NCI-H524 (cell line): Measurements from ENCODE around the gene CD300E.
"Not testable (repeated sequence)": the region's sequence is repeated elsewhere in the genome, so short reads cannot be mapped to it uniquely, and the experiment has no call there.

Experiments used
- DNase-seq, 2 experiments: peaks; one replicate each; lab custom pipeline; 2025; lab: John Stamatoyannopoulos, UW

CD300E gene

GRCh38 chr17:74635418-74635817, 11.9 kb upstream of the CD300E start:
- DNase-seq: peak in 1 of 2 experiments; percentile 30

DNA sequence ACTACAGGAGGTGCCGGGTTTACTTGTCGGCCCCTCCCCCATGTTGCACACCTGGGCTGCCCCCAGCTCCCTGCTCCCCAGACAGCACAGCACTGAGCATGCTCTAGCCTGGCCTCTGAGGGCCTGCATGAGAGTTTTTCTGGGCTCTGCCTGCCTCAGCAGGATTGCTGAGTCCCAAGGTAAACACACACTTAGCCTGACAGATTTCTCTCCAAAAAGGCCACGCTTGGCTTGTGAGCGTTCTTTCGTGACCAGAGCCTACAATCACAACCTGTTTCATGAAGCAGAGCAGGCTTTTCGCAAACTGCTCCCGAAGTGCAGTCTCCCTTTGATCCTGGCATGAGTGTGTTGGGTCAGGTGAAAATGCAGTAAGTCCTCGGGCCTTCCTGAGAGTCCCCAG, 9.8 kb upstream of the CD300E start:
- no peak for DNase-seq

DNA sequence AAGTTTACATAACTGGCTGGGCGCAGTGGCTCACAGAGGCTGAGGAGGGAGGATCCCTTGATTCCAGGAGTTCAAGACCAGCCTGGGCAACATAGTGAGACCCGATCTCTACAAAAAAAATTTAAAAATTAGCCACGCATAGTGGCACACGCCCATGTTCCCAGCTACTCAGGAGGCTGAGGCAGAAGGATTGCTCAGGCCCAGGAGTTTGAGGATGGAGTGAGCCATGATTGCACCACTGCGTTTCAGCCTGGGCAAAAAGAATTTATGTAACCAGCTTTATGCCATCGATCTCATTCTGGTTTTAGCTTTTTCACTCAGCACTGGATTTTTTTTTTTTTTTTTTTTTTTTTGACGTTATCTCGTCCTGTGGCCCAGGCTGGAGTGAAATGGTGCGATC, 9.1 kb upstream of the CD300E start:
- no peak for DNase-seq

DNA sequence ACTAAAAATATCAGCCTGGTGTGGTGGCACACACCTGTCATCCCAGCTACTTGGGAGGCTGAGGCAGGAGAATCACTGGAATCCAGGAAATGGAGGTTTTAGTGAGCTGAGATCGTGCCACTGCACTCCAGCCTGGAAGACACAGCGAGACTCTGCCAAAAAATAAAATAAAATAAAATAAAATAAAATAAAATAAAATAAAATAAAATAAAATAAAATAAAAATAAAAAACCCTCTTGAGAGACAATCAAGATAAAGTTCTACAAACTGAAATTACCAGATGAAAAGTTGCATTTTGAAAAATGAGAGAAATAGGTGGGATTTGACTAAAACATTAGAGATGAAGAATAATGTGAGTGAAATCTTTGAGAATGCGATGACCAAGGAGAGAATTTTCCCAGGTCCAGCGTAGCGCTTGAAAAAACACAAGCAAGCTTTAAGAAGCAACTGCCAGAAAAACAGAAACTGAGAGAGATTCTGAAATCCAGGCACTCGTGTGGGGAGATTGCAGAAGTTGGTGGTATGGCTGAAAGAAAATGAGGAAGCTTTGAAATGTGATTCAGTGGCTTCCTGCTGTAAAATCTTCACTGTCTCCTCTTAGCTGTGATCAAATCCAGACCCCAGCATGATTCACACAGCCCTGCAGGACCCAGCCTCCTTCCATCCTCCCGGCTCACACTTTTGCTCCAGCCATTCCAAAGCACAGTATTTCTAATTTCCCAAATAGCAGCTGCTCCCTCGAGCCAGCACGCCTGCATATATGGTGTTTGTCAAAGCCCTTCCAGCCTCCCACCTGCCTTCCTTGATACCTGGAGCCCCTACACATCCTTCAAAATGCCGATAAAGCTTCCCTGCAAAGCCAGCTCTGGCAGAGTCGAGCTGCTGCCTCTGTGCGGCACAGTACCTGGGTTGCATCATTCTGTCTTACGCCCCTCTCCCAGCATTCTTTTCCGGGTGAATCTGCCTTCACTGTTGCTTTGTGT, 8.2 kb upstream of the CD300E start:
- no peak for DNase-seq

- DNase-seq: not testable (repeated sequence)
Measured at GRCh38 chr17:74630251-74630650, 6.7 kb upstream of the CD300E start.

DNA sequence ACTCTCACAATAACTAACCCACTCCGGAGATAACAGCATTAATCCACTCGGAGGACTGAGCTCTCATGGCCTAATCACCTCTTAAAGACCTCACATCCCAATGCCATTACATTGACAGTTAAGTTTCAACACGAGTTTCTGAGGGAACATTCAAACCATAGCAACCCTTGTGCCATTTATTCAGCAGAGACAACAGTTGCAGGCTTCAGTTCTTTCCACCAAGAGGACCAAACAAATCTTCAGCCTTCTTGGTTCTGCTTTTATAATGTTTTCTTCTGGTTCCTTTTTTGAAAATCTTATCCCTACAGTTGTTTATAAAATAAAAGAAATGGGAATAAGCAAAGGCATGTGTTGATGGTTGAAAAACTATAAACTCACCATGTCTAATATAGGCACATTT, 2.1 kb upstream of the CD300E start:
- DNase-seq: no peak

DNA sequence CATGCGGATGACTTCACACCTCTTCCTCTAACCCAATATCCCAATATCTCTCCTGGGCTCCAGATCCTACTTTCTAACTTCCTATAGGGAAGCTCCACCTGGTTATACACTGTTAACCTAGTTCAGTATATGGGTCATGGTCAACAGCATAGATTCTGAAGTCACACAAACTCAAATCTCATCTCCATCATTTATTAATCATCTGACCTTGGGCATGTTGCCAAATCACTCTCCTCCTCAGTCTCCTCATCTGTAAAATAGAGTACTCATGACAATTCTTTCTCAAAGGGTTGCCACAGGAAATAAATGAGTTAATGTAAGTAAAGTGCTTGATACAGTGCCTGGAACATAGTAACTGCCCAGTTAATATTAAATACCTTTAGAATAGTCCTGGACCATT, 593 bp upstream of the CD300E start:
- DNase-seq: no peak

DNA sequence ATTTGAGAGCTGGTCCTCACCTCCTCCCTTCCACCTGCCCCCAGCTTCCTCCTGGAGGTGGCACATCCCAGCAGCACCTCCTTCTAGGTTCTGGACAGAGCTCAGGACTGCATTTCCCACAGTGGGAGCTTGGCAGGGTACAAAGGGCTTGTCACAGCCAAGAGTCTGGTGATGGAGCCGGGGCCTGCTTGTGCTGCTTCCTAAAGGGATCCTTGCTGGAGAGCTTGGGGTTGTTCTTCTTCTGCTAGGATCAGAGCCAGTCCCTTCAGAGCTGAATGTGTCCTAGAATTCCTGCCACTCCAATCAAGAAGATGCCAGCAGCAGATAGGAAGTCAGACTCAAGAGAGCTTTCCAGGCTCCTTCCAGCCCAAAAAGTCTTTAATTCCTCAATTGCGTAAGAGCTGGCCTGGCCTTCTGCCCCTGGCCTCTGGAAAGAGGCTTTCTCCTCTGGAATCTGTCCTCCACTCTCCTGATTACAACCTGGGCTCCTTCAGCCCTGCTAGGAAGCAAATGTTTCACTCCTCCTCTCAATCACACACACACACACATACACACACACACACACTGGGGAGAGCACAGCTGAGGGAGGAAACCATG, 4.4 kb downstream of the CD300E start:
- DNase-seq: no peak

GRCh38 chr17:74618451-74618850, 5.1 kb downstream of the CD300E start:
- DNase-seq: peak; percentile 81 to 97

- DNase-seq: no peak
Measured at GRCh38 chr17:74616696-74617095, 6.8 kb downstream of the CD300E start.

GRCh38 chr17:74612046-74612445, 11.5 kb downstream of the CD300E start:
- no peak for DNase-seq

- no peak for DNase-seq
Measured at GRCh38 chr17:74610108-74610507, 13.4 kb downstream of the CD300E start.

- DNase-seq: peak; percentile 53 to 93
Measured at GRCh38 chr17:74608511-74608910, 15.0 kb downstream of the CD300E start.

DNA sequence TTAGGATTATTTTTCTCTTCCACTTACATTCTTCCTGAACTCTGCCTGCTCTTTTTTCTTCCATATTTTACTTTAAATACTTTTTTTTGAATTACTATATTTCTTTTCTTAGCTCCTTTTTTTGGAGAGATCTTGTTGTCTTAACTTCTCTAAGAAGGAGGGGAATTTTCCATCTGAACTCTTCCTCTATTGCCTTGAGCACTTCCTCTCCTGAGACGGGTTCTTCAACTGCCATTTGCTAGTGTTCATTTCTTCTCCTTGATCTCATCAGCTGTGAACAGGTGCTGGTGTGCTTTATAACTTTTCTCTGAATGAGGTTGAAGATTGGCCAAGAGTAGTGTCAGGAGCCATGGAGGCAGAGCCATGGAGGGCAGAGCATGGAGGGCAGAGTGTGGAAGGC, 16.3 kb downstream of the CD300E start:
- no peak for DNase-seq

GRCh38 chr17:74606050-74606449, 17.5 kb downstream of the CD300E start:
- DNase-seq: no peak

DNA sequence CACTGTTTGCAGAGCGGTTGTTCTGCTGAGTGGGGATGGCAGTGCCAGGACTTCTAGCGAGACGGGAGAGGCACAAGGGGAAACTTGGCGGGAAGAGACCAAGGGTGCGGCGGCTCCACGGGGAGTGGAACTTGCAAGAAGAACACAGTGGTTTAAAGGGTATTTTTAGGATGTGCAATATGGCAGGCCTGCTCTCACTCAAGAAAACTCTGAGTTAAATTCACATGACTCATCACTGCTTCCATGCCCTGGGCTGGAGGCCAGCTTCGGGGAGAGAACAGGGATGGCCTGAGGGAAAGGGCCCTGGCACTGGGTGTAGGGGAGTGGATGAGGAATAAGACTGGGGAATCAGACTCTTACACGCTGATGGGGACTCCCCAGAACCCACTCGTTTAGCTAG, 18.2 kb downstream of the CD300E start:
- DNase-seq: no peak

DNA sequence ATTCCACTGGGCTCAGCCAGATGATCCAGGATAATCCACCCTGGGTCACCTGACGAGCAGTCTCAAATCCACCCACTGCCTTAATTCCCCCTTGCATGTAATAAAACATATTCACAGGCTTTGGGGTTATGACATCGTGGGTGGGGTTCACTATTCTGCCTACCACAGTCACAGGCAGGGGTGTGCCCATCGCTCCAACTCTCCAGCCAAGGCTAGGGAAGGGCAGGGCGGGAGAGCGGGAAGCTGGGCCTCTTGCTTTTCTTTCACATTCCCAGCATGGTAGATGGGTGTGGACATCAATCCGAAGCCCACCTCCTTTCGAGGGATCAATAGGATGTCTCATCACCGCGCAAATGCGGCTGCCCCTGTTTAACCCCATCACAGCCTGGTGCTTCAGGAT, 18.8 kb downstream of the CD300E start:
- DNase-seq: no peak

- DNase-seq: no peak
Measured at GRCh38 chr17:74604200-74604599, 19.3 kb downstream of the CD300E start.

DNA sequence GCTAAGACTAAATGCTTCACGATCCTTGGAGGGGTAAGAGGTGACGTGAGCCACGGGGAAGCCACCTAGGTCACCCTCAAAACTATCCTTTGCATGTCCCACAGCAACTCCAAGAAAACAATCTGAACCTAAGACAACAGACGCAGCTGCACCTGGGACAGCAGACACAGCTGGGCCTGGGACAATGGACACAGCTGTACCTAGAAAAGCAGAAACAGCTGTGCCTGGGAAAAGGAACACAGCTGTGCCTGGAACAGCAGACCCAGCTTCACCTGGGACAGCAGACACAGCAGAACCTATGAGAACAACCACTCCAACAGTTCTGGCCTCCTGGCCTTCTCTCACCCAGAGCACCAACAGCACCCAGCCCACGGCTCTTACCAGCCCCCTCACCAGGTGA, 19.8 kb downstream of the CD300E start:
- DNase-seq: no peak

- DNase-seq: peak in 1 of 2 experiments; percentile 60
Measured at GRCh38 chr17:74603037-74603635, 20.4 kb downstream of the CD300E start.

DNA sequence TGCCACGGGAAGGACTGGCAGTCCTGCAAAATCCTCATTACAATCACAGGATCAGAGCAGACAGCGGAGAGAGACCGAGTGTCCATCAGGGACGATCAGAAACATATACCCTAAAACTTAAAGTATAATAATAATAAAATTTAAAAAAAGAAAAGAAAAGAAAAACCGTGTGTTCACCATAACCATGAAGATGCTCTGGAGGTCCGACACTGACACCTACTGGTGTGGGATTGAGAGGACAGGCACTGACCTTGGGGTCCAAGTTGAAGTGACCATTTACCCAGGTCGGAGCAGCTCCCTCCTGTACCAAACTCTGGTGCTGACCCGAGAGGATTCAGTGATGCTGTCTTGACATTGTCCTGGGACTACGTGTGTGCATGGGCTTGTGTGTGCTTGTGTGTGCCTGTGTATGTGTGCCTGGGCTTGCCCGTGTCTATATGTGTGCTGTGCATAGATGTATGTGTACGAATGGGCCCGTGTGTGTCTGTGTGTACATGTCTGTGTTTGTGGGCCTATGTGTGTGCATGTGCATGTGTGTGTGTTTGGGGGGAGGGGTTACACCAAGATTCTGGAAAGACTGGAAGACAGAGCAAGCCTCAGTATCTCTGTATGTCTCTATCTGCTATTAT, 21.5 kb downstream of the CD300E start:
- DNase-seq: peak in 1 of 2 experiments; percentile 58

GRCh38 chr17:74599448-74599939, 24.0 kb downstream of the CD300E start:
- peak in 1 of 2 experiments; percentile 70 for DNase-seq
